ENCODE measurements around the gene RPUSD4. TPM values are rescaled to one million over a fixed set of nuclear protein-coding genes. Genes with fewer than 3 reads are reported as not detected.

Gene RPUSD4
- total RNA-seq, 2 donors from 2014 or later, result 33.2 to 41.2 TPM

- Mint-ChIP-seq H3K4me1 (peaks cover 9% of the 10 kb centered on the region), H3K36me3 (ENCODE audit: low read depth) (peaks cover 9% of the 10 kb centered on the region), H3K4me3 (no peak overlapping the region), H3K27ac (no peak overlapping the region), H3K27me3 (no peaks in the 10 kb centered on the region)
- DNase-seq (no peak), ATAC-seq (no peak)
- H3K9me3 ChIP-seq (ENCODE audit: control insufficient read depth, low read length, poor library complexity, severe bottlenecking), result no peaks in the 10 kb centered on the region
Measured at GRCh38 chr11:126185259-126186024, 26.0 kb downstream of the RPUSD4 start.

- peak overlapping the region; percentile 43 for H3K27ac Mint-ChIP-seq
- no peak for DNase-seq
- no peak for ATAC-seq
- no peaks in the 10 kb centered on the region for H3K27me3 Mint-ChIP-seq
- no peaks in the 10 kb centered on the region for H3K9me3 ChIP-seq (ENCODE audit: control insufficient read depth, low read length, poor library complexity, severe bottlenecking)
- no peak overlapping the region for H3K4me3 Mint-ChIP-seq
- peaks cover 7% of the 10 kb centered on the region for H3K36me3 Mint-ChIP-seq (ENCODE audit: low read depth)
- peaks cover 3% of the 10 kb centered on the region for H3K4me1 Mint-ChIP-seq
Measured at GRCh38 chr11:126182787-126183445, 28.5 kb downstream of the RPUSD4 start.

GRCh38 chr11:126181939-126182730, 29.3 kb downstream of the RPUSD4 start:
- peaks cover 2% of the 10 kb centered on the region for H3K4me1 Mint-ChIP-seq
- no peak overlapping the region for H3K4me3 Mint-ChIP-seq
- no peaks in the 10 kb centered on the region for H3K9me3 ChIP-seq (ENCODE audit: control insufficient read depth, low read length, poor library complexity, severe bottlenecking)
- no peaks in the 10 kb centered on the region for H3K27me3 Mint-ChIP-seq
- H3K27ac Mint-ChIP-seq, result peak overlapping the region; percentile 43
- ATAC-seq (no peak), DNase-seq (no peak)
- H3K36me3 Mint-ChIP-seq (ENCODE audit: low read depth), result peaks cover 6% of the 10 kb centered on the region

- no peaks in the 10 kb centered on the region for H3K4me1 Mint-ChIP-seq
- no peak for ATAC-seq
- H3K9me3 ChIP-seq (ENCODE audit: control insufficient read depth, low read length, poor library complexity, severe bottlenecking), result no peaks in the 10 kb centered on the region
- H3K27ac Mint-ChIP-seq, result no peak overlapping the region
- H3K27me3 Mint-ChIP-seq, result peaks cover 12% of the 10 kb centered on the region
- no peaks in the 10 kb centered on the region for H3K36me3 Mint-ChIP-seq (ENCODE audit: low read depth)
- no peak for DNase-seq
- H3K4me3 Mint-ChIP-seq, result no peak overlapping the region
Measured at GRCh38 chr11:126176853-126177470, 34.5 kb downstream of the RPUSD4 start.

GRCh38 chr11:126175393-126175792, 36.1 kb downstream of the RPUSD4 start:
- Mint-ChIP-seq H3K27ac (no peak overlapping the region), H3K27me3 (peaks cover 24% of the 10 kb centered on the region), H3K36me3 (ENCODE audit: low read depth) (no peaks in the 10 kb centered on the region), H3K4me1 (no peaks in the 10 kb centered on the region), H3K4me3 (no peak overlapping the region)
- DNase-seq (no peak), ATAC-seq (no peak)
- no peaks in the 10 kb centered on the region for H3K9me3 ChIP-seq (ENCODE audit: control insufficient read depth, low read length, poor library complexity, severe bottlenecking)

- no peak for ATAC-seq
- DNase-seq, result no peak
- Mint-ChIP-seq H3K4me3 (no peak overlapping the region), H3K27me3 (peaks cover 27% of the 10 kb centered on the region), H3K27ac (no peak overlapping the region), H3K36me3 (ENCODE audit: low read depth) (no peaks in the 10 kb centered on the region), H3K4me1 (no peaks in the 10 kb centered on the region)
- no peaks in the 10 kb centered on the region for H3K9me3 ChIP-seq (ENCODE audit: control insufficient read depth, low read length, poor library complexity, severe bottlenecking)
Measured at GRCh38 chr11:126174816-126175215, 36.6 kb downstream of the RPUSD4 start.

- Mint-ChIP-seq H3K4me3 (no peak overlapping the region), H3K36me3 (ENCODE audit: low read depth) (no peaks in the 10 kb centered on the region), H3K4me1 (no peaks in the 10 kb centered on the region), H3K27me3 (peaks cover 42% of the 10 kb centered on the region), H3K27ac (no peak overlapping the region)
- DNase-seq, result no peak
- ATAC-seq, result no peak
- no peaks in the 10 kb centered on the region for H3K9me3 ChIP-seq (ENCODE audit: control insufficient read depth, low read length, poor library complexity, severe bottlenecking)
Measured at GRCh38 chr11:126173257-126173656, 38.2 kb downstream of the RPUSD4 start.

GRCh38 chr11:126172596-126173038, 38.8 kb downstream of the RPUSD4 start:
- no peak overlapping the region for H3K27ac Mint-ChIP-seq
- H3K27me3 Mint-ChIP-seq, result peaks cover 44% of the 10 kb centered on the region

GRCh38 chr11:126169291-126169690, 42.2 kb downstream of the RPUSD4 start:
- DNase-seq (no peak), ATAC-seq (no peak)
- Mint-ChIP-seq H3K27ac (no peak overlapping the region), H3K36me3 (ENCODE audit: low read depth) (no peaks in the 10 kb centered on the region), H3K27me3 (peaks cover 71% of the 10 kb centered on the region), H3K4me1 (peaks cover 3% of the 10 kb centered on the region), H3K4me3 (no peak overlapping the region)
- H3K9me3 ChIP-seq (ENCODE audit: control insufficient read depth, low read length, poor library complexity, severe bottlenecking), result no peaks in the 10 kb centered on the region

More at GRCh38 chr11:126172596-126173038, 38.8 kb downstream of the RPUSD4 start:
- no peaks in the 10 kb centered on the region for H3K36me3 Mint-ChIP-seq (ENCODE audit: low read depth)
- H3K4me1 Mint-ChIP-seq, result no peaks in the 10 kb centered on the region
- DNase-seq (no peak), ATAC-seq (no peak)
- H3K9me3 ChIP-seq (ENCODE audit: control insufficient read depth, low read length, poor library complexity, severe bottlenecking), result no peaks in the 10 kb centered on the region
- no peak overlapping the region for H3K4me3 Mint-ChIP-seq

- DNase-seq (no peak), ATAC-seq (no peak)
- no peaks in the 10 kb centered on the region for H3K36me3 Mint-ChIP-seq (ENCODE audit: low read depth)
- H3K27me3 Mint-ChIP-seq, result peaks cover 64% of the 10 kb centered on the region
- no peaks in the 10 kb centered on the region for H3K9me3 ChIP-seq (ENCODE audit: control insufficient read depth, low read length, poor library complexity, severe bottlenecking)
- peaks cover 3% of the 10 kb centered on the region for H3K4me1 Mint-ChIP-seq
- no peak overlapping the region for H3K27ac Mint-ChIP-seq
- H3K4me3 Mint-ChIP-seq, result no peak overlapping the region
Measured at GRCh38 chr11:126167488-126167887, 44.0 kb downstream of the RPUSD4 start.

GRCh38 chr11:126166413-126166812, 45.0 kb downstream of the RPUSD4 start:
- ATAC-seq (no peak), DNase-seq (no peak)
- Mint-ChIP-seq H3K27ac (no peak overlapping the region), H3K36me3 (ENCODE audit: low read depth) (no peaks in the 10 kb centered on the region), H3K4me3 (no peak overlapping the region), H3K27me3 (peaks cover 54% of the 10 kb centered on the region), H3K4me1 (peaks cover 3% of the 10 kb centered on the region)
- no peaks in the 10 kb centered on the region for H3K9me3 ChIP-seq (ENCODE audit: control insufficient read depth, low read length, poor library complexity, severe bottlenecking)

- no peak overlapping the region for H3K27ac Mint-ChIP-seq
- DNase-seq (no peak), ATAC-seq (no peak)
- H3K4me1 Mint-ChIP-seq, result peaks cover 3% of the 10 kb centered on the region
- H3K36me3 Mint-ChIP-seq (ENCODE audit: low read depth), result no peaks in the 10 kb centered on the region
- H3K4me3 Mint-ChIP-seq, result no peak overlapping the region
- no peaks in the 10 kb centered on the region for H3K9me3 ChIP-seq (ENCODE audit: control insufficient read depth, low read length, poor library complexity, severe bottlenecking)
- H3K27me3 Mint-ChIP-seq, result peaks cover 50% of the 10 kb centered on the region
Measured at GRCh38 chr11:126165757-126166156, 45.7 kb downstream of the RPUSD4 start.

- no peaks in the 10 kb centered on the region for H3K36me3 Mint-ChIP-seq (ENCODE audit: low read depth)
- H3K9me3 ChIP-seq (ENCODE audit: control insufficient read depth, low read length, poor library complexity, severe bottlenecking), result no peaks in the 10 kb centered on the region
- ATAC-seq (no peak), DNase-seq (no peak)
- peaks cover 51% of the 10 kb centered on the region for H3K27me3 Mint-ChIP-seq
- no peak overlapping the region for H3K27ac Mint-ChIP-seq
- no peak overlapping the region for H3K4me3 Mint-ChIP-seq
- H3K4me1 Mint-ChIP-seq, result peaks cover 3% of the 10 kb centered on the region
Measured at GRCh38 chr11:126165311-126165720, 46.1 kb downstream of the RPUSD4 start.
